Peyer's patch (tissue), 4 donors: ENCODE data around the gene RCVRN.

ENCODE experiments used
- POLR2A ChIP-seq, 2 donors: fragments of 450-650 bp; IDR thresholded peaks; one replicate each; pipeline ENCODE4 v1.5.1; 2017; ENCODE audit warnings: antibody characterized with exemption in 2 of 2, mild to moderate bottlenecking in 2 of 2, moderate library complexity in 2 of 2
- TF ChIP-seq, protein P1 (sequence below), 6 experiments: fragments of 450-650 bp in 4 of 6; fragments of 200-600 bp in 2 of 6; sonication (generic) in 1 of 6; IDR thresholded peaks; one replicate each; pipeline ENCODE4 v1.5.1; 2017 to 2019; ENCODE audit warnings: antibody characterized with exemption in 6 of 6, mild to moderate bottlenecking in 3 of 6, moderate library complexity in 1 of 6

DNA sequence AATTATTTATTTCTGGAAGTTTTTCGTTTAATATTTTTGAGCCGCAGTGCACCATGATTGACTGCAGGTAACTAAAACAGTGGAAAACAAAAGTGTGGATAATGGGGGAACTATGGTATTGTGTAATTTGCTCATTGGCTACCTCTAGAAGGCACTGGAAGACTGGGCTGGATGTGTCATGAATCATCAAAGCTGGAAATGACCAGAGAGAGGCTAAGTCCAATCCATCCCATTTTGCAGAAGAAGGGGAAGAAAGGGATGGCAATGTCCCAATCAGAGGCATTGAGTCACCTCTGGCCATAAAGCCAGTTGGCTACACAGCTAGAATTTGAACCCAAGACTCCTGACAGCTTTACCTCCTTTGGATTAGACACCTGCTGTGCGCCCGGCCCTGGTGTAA lies 50.0 kb downstream of the RCVRN start:
- TF ChIP-seq POLR2A (IDR thresholded peaks at IDR 0.05) = no peak
- TF ChIP-seq, protein P1, sequence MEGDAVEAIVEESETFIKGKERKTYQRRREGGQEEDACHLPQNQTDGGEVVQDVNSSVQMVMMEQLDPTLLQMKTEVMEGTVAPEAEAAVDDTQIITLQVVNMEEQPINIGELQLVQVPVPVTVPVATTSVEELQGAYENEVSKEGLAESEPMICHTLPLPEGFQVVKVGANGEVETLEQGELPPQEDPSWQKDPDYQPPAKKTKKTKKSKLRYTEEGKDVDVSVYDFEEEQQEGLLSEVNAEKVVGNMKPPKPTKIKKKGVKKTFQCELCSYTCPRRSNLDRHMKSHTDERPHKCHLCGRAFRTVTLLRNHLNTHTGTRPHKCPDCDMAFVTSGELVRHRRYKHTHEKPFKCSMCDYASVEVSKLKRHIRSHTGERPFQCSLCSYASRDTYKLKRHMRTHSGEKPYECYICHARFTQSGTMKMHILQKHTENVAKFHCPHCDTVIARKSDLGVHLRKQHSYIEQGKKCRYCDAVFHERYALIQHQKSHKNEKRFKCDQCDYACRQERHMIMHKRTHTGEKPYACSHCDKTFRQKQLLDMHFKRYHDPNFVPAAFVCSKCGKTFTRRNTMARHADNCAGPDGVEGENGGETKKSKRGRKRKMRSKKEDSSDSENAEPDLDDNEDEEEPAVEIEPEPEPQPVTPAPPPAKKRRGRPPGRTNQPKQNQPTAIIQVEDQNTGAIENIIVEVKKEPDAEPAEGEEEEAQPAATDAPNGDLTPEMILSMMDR (IDR thresholded peaks at IDR 0.05) = no peak
